ENCODE results near the gene LRGUK.

- TF ChIP-seq CTCF (conservative IDR thresholded peaks at IDR 0.05; ENCODE audit: low read depth, low read length): no peak
- no peak for TF ChIP-seq EZH2phosphoT487 (IDR thresholded peaks at IDR 0.05; ENCODE audit: borderline replicate concordance, low read length)
- TF ChIP-seq EZH2 (IDR thresholded peaks at IDR 0.05; ENCODE audit: low read length, unreplicated experiment): no peak
Observed at GRCh38 chr7:134289841-134290240, 162.7 kb downstream of the LRGUK start.
